Activated naive CD4-positive, alpha-beta T cell treated with anti-CD3 and anti-CD28 coated beads, Interleukin-2, amount 10 ng/mL, durations not matched to agents 5 hours and 36 hours (primary cell): Measurements from ENCODE around the gene SLF1. TPM values are rescaled to one million over a fixed set of nuclear protein-coding genes. Genes with fewer than 3 reads are reported as not detected.

ENCODE experiments used
- total RNA-seq, 2 experiments: library from RNA; stranded (reverse); gene quantifications; one replicate each; pipeline ENCODE4 v1.2.3, GENCODE V29; 2021

SLF1 gene
- total RNA-seq, result 10 to 100 TPM; 11.5 to 12.0 TPM

GRCh38 chr5:94618493-94619328 is at the start of gene SLF1, which contains the start of gene KIAA0825:
SLF1 (plus strand) TSS chr5:94618669; CDS start chr5:94628811, 10,142 bp downstream.
KIAA0825 (minus strand) TSS chr5:94618604; CDS start chr5:94537126, 81,478 bp downstream.

Other genes with a start within 250 kb of the SLF1 start
- gene KIAA0825, start 65 bp upstream of the SLF1 start, total RNA-seq, result 1 to 10 TPM; 1.4 to 1.5 TPM